ENCODE measurements around the gene NGFR. TPM values are rescaled to one million over a fixed set of nuclear protein-coding genes. Genes with fewer than 3 reads are reported as not detected.

Gene NGFR
- polyA plus RNA-seq, 4 donors: 0.54 to 22.8 (median 2.8) TPM; not detected in 1

DNA sequence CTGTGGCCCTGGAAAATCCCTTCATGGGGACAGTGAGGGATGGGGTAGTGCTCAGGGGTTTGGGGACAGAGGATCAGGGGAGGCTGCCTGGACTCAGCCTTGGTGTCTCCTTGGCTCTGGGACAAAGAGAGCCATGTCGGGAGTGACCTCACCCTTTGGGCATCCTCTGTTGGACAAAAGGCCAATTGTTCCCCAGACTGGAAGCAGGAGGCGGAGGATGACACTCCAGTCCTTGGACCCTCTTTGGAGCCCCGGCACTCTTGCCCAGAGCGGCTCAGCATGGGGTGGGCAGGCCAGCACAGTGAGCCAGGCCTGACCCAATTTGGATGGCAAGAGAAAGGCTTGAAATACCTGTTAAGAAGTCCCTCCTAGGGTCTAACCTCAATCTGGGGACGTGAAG, 41.0 kb upstream of the NGFR start:
- Histone ChIP-seq H3K36me3 (ENCODE audit: control insufficient read depth in 3 of 3, insufficient read depth in 2 of 3, low read depth in 1 of 3, low read length in 3 of 3) (no peaks in the 10 kb centered on the region), H3K4me3 (ENCODE audit: low read depth in 1 of 3, low read length in 3 of 3) (no peak overlapping the region), H3K27ac (ENCODE audit: low read depth in 1 of 3, low read length in 2 of 3) (no peak overlapping the region), H3K4me1 (ENCODE audit: control insufficient read depth in 3 of 3, insufficient read depth in 2 of 3, low read depth in 1 of 3, low read length in 2 of 3) (no peaks in the 10 kb centered on the region), H3K9me3 (ENCODE audit: control insufficient read depth in 2 of 2, insufficient read depth in 1 of 2, low read depth in 1 of 2, low read length in 1 of 2) (no peaks in the 10 kb centered on the region), H3K27me3 (ENCODE audit: control insufficient read depth in 3 of 3, insufficient read depth in 3 of 3, low read length in 3 of 3) (peaks cover 2 to 30% (median 10%) of the 10 kb centered on the region in 3 donors)
- 35 to 63% (median 36%) methylated on average over 5 of the region's 5 CpGs for WGBS, 3 donors
- FAIRE-seq (no peak), DNase-seq (no peak)

- Histone ChIP-seq H3K27ac (ENCODE audit: low read depth in 1 of 3, low read length in 2 of 3) (peak overlapping the region in 1 of 3 donors; percentile 31), H3K36me3 (ENCODE audit: control insufficient read depth in 3 of 3, insufficient read depth in 2 of 3, low read depth in 1 of 3, low read length in 3 of 3) (no peaks in the 10 kb centered on the region), H3K9me3 (ENCODE audit: control insufficient read depth in 2 of 2, insufficient read depth in 1 of 2, low read depth in 1 of 2, low read length in 1 of 2) (no peaks in the 10 kb centered on the region), H3K4me1 (ENCODE audit: control insufficient read depth in 3 of 3, insufficient read depth in 2 of 3, low read depth in 1 of 3, low read length in 2 of 3) (no peaks in the 10 kb centered on the region), H3K27me3 (ENCODE audit: control insufficient read depth in 3 of 3, insufficient read depth in 3 of 3, low read length in 3 of 3) (peaks cover 2 to 43% (median 10%) of the 10 kb centered on the region in 3 donors), H3K4me3 (ENCODE audit: low read depth in 1 of 3, low read length in 3 of 3) (no peak overlapping the region)
- no peak for DNase-seq
- WGBS, 3 donors: 37 to 59% (median 38%) methylated on average over 9 of the region's 9 CpGs
- FAIRE-seq: no peak
Observed at GRCh38 chr17:49455272-49455861, 39.7 kb upstream of the NGFR start.

DNA sequence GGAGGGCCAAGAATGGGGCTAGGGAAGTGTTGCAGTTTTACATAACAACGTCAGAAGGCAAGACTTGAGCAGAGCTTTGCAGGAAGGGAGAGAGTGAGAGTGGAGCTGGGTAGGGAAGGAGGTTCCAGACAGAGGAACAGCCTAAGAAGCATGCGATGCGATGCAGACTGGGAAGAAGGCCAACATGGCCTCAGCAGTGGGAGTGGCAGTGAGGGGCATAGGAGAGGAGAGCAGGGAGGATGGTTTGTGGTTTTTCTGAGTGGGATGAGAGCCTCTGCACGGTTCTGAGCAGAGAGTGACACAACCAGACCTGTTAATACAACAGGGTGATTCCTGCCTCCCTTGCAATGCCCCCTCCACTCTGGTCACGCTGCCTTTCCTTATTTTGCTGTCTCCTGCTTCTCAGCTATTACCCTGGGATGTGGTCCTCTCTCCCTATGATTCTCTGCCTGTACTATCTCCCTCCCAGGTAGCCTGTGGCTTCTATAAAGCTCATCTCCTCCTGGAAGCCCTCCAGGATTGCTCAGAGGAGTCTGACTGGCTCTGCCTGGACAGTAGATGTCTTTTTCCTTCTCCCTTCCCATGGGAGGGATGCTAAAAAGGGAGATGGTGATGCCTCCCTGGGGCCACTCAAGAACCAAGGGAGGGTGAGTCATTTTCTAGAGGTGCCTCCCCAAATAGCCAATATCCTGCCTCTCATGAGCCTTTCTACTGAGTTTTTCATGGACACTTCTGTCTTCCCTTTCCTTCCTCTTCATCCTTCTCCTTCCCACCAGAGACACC, 38.7 kb upstream of the NGFR start:
- no peak for FAIRE-seq
- Histone ChIP-seq H3K4me3 (ENCODE audit: low read depth in 1 of 3, low read length in 3 of 3) (no peak overlapping the region), H3K36me3 (ENCODE audit: control insufficient read depth in 3 of 3, insufficient read depth in 2 of 3, low read depth in 1 of 3, low read length in 3 of 3) (no peaks in the 10 kb centered on the region), H3K27ac (ENCODE audit: low read depth in 1 of 3, low read length in 2 of 3) (peak overlapping the region in 1 of 3 donors; percentile 31), H3K9me3 (ENCODE audit: control insufficient read depth in 2 of 2, insufficient read depth in 1 of 2, low read depth in 1 of 2, low read length in 1 of 2) (no peaks in the 10 kb centered on the region), H3K27me3 (ENCODE audit: control insufficient read depth in 3 of 3, insufficient read depth in 3 of 3, low read length in 3 of 3) (peaks cover 2 to 52% (median 12%) of the 10 kb centered on the region in 3 donors), H3K4me1 (ENCODE audit: control insufficient read depth in 3 of 3, insufficient read depth in 2 of 3, low read depth in 1 of 3, low read length in 2 of 3) (no peaks in the 10 kb centered on the region)
- 27 to 28% (median 28%) methylated on average over 5 of the region's 5 CpGs for WGBS, 3 donors
- no peak for DNase-seq

DNA sequence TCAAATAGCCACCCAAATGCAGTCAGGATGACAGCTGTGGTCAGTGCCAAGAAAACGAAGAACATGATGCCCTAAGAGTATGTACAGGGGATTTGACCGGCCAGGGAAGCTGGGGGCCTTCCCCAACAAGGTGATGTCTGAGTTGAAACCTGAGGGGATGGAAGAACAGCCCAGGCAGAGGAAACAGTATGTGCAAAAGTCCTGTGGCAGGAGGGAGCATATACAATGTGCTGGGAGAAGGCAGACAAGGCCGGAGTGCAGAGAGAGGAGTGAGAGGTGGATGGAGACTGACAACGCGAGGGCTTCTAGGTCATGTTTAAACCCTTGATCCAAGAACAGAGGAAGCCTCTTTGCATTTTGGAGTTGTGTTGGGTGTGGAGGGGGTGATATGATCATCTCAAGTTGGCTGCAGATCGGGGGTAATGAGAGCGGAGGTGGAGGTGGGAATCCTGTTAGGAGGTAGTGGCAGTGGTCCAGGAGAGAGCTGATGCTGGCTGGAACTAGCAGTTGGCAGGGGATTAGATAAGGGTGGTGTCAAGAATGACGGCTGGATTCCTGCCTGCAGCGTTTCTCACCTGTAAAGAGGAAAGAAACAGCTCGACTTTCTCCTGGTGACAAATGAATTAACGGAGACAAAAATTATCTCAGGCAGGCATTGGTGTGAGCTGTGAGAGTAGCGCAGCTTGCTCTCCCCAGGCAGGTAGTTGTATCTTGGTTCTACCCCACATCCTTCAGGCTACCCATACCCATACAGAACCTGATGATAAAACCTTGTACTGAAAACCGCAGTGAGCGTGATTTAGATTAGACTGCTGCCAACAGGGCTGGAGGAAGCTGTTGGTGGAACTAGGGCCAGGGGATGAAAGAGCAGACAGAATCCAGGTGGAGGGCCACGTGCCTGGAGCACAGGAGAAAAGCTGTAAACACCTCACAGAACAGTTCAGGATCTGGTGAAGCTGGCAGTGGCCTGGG, 37.2 kb upstream of the NGFR start:
- Histone ChIP-seq H3K9me3 (ENCODE audit: control insufficient read depth in 2 of 2, insufficient read depth in 1 of 2, low read depth in 1 of 2, low read length in 1 of 2) (no peaks in the 10 kb centered on the region), H3K36me3 (ENCODE audit: control insufficient read depth in 3 of 3, insufficient read depth in 2 of 3, low read depth in 1 of 3, low read length in 3 of 3) (no peaks in the 10 kb centered on the region), H3K27me3 (ENCODE audit: control insufficient read depth in 3 of 3, insufficient read depth in 3 of 3, low read length in 3 of 3) (peaks cover 2 to 57% (median 12%) of the 10 kb centered on the region in 3 donors), H3K4me3 (ENCODE audit: low read depth in 1 of 3, low read length in 3 of 3) (no peak overlapping the region), H3K4me1 (ENCODE audit: control insufficient read depth in 3 of 3, insufficient read depth in 2 of 3, low read depth in 1 of 3, low read length in 2 of 3) (no peaks in the 10 kb centered on the region), H3K27ac (ENCODE audit: low read depth in 1 of 3, low read length in 2 of 3) (no peak overlapping the region)
- FAIRE-seq (no peak), DNase-seq (no peak)
- WGBS, 3 donors: 39 to 60% (median 50%) methylated on average over 15 of the region's 15 CpGs

DNA sequence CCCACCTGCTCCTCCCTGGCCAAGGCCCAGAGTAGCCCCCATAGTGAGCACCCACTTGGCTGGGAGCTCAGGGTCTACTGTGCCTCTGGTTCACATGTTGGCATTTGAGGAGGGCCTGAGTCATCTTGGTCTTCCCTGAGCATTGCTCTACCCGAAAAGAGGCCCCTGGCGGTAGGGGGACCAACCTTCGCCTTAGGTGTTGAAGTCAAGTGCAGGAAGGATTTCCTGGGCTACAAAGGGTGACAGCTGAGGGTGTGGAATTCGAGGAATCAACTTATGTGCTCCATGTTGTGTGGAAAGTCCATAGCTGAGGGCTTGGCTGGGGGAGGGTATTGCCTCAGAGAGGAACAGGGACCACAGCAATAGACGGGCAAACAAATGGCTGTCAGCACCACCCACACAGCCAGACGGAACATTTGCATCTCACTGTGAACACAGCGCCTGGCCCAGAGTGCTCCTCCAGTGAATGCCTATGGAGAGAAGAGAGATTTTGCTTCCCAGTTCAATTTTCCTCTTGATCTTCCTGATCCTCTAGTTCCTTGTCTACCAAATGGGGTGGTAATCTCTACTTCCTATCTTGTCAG, 35.6 kb upstream of the NGFR start:
- Histone ChIP-seq H3K9me3 (ENCODE audit: control insufficient read depth in 2 of 2, insufficient read depth in 1 of 2, low read depth in 1 of 2, low read length in 1 of 2) (peaks cover 0 to 6% of the 10 kb centered on the region in 2 donors), H3K27me3 (ENCODE audit: control insufficient read depth in 3 of 3, insufficient read depth in 3 of 3, low read length in 3 of 3) (peaks cover 6 to 54% (median 15%) of the 10 kb centered on the region in 3 donors), H3K4me1 (ENCODE audit: control insufficient read depth in 3 of 3, insufficient read depth in 2 of 3, low read depth in 1 of 3, low read length in 2 of 3) (no peaks in the 10 kb centered on the region), H3K27ac (ENCODE audit: low read depth in 1 of 3, low read length in 2 of 3) (no peak overlapping the region), H3K4me3 (ENCODE audit: low read depth in 1 of 3, low read length in 3 of 3) (no peak overlapping the region), H3K36me3 (ENCODE audit: control insufficient read depth in 3 of 3, insufficient read depth in 2 of 3, low read depth in 1 of 3, low read length in 3 of 3) (no peaks in the 10 kb centered on the region)
- no peak for FAIRE-seq
- DNase-seq: no peak
- 32 to 44% (median 35%) methylated on average over 7 of the region's 7 CpGs for WGBS, 3 donors

DNA sequence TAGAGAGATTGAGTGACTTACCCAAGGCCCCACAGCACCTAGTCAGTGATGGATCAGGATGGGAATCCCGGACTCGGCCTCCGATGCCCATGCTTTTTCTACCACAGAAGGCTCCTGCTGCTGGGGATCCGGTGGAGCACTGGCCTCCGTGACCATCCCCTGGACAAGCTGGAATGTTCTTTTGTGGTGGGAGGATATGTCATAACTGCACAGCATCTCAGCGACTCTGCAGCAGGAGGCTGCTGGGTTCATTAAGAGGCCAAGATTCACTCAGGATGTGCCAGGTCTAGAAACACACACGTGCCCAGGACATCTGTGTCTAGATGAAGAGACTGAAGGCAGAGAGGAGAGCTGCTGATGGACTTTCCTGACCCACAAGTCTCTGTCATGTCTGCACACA, 34.7 kb upstream of the NGFR start:
- H3K36me3 ChIP-seq (ENCODE audit: control insufficient read depth in 3 of 3, insufficient read depth in 2 of 3, low read depth in 1 of 3, low read length in 3 of 3): no peaks in the 10 kb centered on the region
- no peak overlapping the region for H3K4me3 ChIP-seq (ENCODE audit: low read depth in 1 of 3, low read length in 3 of 3)
- FAIRE-seq (no peak), DNase-seq (no peak)
- H3K27ac ChIP-seq (ENCODE audit: low read depth in 1 of 3, low read length in 2 of 3): no peak overlapping the region
- WGBS, 3 donors: 81% methylated on average over 7 of the region's 7 CpGs
- H3K9me3 ChIP-seq (ENCODE audit: control insufficient read depth in 2 of 2, insufficient read depth in 1 of 2, low read depth in 1 of 2, low read length in 1 of 2): peaks cover 0 to 6% of the 10 kb centered on the region in 2 donors
- H3K4me1 ChIP-seq (ENCODE audit: control insufficient read depth in 3 of 3, insufficient read depth in 2 of 3, low read depth in 1 of 3, low read length in 2 of 3): no peaks in the 10 kb centered on the region
- peaks cover 6 to 58% (median 13%) of the 10 kb centered on the region in 3 donors for H3K27me3 ChIP-seq (ENCODE audit: control insufficient read depth in 3 of 3, insufficient read depth in 3 of 3, low read length in 3 of 3)

GRCh38 chr17:49461580-49461979, 33.5 kb upstream of the NGFR start:
- Histone ChIP-seq H3K9me3 (ENCODE audit: control insufficient read depth in 2 of 2, insufficient read depth in 1 of 2, low read depth in 1 of 2, low read length in 1 of 2) (peaks cover 0 to 6% of the 10 kb centered on the region in 2 donors), H3K4me1 (ENCODE audit: control insufficient read depth in 3 of 3, insufficient read depth in 2 of 3, low read depth in 1 of 3, low read length in 2 of 3) (no peaks in the 10 kb centered on the region), H3K36me3 (ENCODE audit: control insufficient read depth in 3 of 3, insufficient read depth in 2 of 3, low read depth in 1 of 3, low read length in 3 of 3) (no peaks in the 10 kb centered on the region), H3K27me3 (ENCODE audit: control insufficient read depth in 3 of 3, insufficient read depth in 3 of 3, low read length in 3 of 3) (peaks cover 6 to 64% (median 11%) of the 10 kb centered on the region in 3 donors), H3K27ac (ENCODE audit: low read depth in 1 of 3, low read length in 2 of 3) (no peak overlapping the region), H3K4me3 (ENCODE audit: low read depth in 1 of 3, low read length in 3 of 3) (no peak overlapping the region)
- no peak for FAIRE-seq
- 24 to 51% (median 36%) methylated on average over 2 of the region's 2 CpGs for WGBS, 3 donors
- DNase-seq: no peak

- peaks cover 0 to 6% of the 10 kb centered on the region in 2 donors for H3K9me3 ChIP-seq (ENCODE audit: control insufficient read depth in 2 of 2, insufficient read depth in 1 of 2, low read depth in 1 of 2, low read length in 1 of 2)
- H3K4me1 ChIP-seq (ENCODE audit: control insufficient read depth in 3 of 3, insufficient read depth in 2 of 3, low read depth in 1 of 3, low read length in 2 of 3): no peaks in the 10 kb centered on the region
- no peak for FAIRE-seq
- 40 to 85% (median 59%) methylated on average over 2 of the region's 2 CpGs for WGBS, 3 donors
- no peak for DNase-seq
- H3K4me3 ChIP-seq (ENCODE audit: low read depth in 1 of 3, low read length in 3 of 3): no peak overlapping the region
- H3K27ac ChIP-seq (ENCODE audit: low read depth in 1 of 3, low read length in 2 of 3): no peak overlapping the region
- peaks cover 3 to 60% (median 7%) of the 10 kb centered on the region in 3 donors for H3K27me3 ChIP-seq (ENCODE audit: control insufficient read depth in 3 of 3, insufficient read depth in 3 of 3, low read length in 3 of 3)
- H3K36me3 ChIP-seq (ENCODE audit: control insufficient read depth in 3 of 3, insufficient read depth in 2 of 3, low read depth in 1 of 3, low read length in 3 of 3): no peaks in the 10 kb centered on the region
Observed at GRCh38 chr17:49464049-49464448, 31.0 kb upstream of the NGFR start.
